Fibroblast of mammary gland (primary cell): ENCODE data around the gene ZDHHC11B.
"Not testable (repeated sequence)": the region's sequence is repeated elsewhere in the genome, so short reads cannot be mapped to it uniquely, and the experiment has no call there.

Experiments used
- DNase-seq: peaks from one replicate; pipeline ENCODE4 v3.0.0-alpha.2; 2010; ENCODE audit warnings: low read depth
- H3K4me3 ChIP-seq: 2 replicates; pipeline ENCODE4 v1.5.1; 2011; ENCODE audit warnings: low read depth, mild to moderate bottlenecking, low read length, moderate library complexity; ENCODE audit not compliant: control insufficient read depth
- CTCF ChIP-seq: conservative IDR thresholded peaks from 2 replicates; pipeline ENCODE4 v1.5.1; 2011; ENCODE audit warnings: low read depth, low read length, inconsistent platforms; ENCODE audit not compliant: control insufficient read depth, insufficient read depth

Gene ZDHHC11B

GRCh38 chr5:770585-770984 is 13.9 kb downstream of the ZDHHC11B start:
- not testable (repeated sequence) for H3K4me3 ChIP-seq, DNase-seq

DNA sequence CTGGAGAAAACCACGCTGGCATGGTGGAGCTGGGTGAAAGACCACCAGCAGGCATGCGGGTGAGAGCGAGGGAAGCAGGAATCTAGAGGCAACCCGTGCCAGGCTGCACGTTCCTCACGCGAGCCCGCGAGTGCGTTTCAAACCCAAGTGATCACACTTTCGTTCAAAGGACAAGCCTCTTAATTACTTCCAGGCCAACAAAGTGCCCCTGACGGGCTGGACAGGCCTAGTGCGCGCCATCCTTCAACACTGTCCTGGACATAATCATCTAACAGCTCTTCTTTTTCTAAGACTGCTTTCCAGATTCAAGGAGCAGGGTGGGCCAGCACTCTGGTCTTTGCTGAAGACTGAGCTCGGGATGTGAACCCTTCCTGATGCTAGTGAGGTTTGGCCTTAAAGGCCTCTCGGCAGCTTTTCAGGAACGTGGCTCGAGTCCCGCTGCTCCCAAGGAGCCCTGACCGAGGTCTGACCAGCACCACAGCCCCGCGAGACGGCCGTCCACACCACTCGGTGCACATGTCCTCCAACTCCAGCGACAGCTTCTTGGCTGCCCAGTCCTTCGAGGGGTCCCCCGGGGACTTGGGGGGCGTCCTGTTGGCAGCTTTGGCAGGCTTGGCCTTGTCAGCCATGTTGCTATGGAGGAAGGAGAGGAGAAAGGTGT is 14.9 kb downstream of the ZDHHC11B start:
- H3K4me3 ChIP-seq, DNase-seq: not testable (repeated sequence)

DNA sequence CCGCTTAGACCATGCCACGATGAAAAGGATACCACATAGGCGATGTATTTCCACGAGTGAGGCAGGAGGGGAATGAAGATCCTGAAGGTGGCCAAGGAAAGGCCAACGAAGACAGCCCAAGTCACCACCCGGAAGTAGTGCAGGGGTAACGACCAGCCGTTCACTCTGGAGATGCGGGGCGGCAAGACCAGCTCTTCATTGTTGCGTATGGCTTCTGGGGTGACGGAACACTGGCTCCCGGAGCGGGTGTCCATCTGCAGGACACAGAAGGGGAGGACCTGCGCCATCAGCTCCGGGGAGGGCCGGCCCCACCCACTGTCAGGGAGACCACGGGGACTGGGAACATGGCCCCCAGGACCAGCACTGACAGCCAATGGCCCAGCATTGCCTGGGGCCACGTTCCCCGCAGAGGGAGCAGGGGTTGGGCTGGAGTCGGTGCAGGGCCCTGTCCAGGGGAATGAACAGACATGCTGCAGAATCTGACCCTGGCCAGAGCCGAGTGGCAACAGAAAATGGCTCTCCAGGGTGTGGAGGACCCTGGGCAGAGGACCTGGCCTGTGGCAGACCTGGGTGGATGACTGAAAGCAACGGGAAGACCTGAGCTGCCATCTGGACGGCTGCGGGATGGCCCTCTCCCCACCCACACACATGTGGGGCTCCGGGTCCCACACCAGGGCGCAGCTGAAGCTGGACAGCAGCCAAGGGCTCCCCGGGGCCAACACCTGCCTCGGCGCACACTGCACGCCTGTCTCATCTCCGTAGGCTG is 17.7 kb downstream of the ZDHHC11B start:
- DNase-seq: no peak
- TF ChIP-seq CTCF: no peak
- H3K4me3 ChIP-seq: no peak overlapping the region

DNA sequence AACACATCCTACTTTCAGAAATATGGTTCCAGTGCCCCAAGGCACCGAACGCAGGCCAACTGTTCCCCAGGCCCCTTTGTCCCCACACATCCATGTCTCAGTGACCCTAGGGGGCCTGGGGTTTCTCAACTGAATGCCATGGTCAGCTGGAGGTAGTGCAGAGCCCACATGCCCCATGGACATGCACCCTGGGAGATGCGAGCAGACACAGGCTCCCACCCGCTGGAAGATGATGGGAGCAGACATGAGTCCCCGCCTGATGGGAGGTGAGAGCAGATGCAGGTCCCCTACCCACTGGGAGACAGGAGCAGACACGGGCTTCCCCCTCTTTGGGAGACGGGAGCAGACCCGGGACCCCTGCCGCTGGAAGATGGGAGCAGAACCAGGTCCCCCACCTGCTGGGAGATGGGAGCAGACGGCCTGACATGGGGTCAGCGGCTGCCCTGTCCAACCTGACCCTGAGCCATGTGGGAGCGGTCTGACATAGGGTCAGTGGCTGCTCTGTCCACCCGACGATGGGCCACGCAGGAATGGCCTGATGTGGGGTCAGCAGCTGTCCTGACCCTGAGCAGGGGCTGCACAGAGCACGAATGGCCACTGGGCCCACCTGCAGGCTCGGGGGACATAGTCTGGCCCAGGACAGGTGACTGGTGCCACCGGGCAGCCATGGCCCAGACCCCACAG is 18.4 kb downstream of the ZDHHC11B start:
- no peak for TF ChIP-seq CTCF

GRCh38 chr5:763998-764781 is 20.3 kb downstream of the ZDHHC11B start:
- no peak overlapping the region for H3K4me3 ChIP-seq
- TF ChIP-seq CTCF: no peak
- DNase-seq: no peak

More for the DNA sequence above, 18.4 kb downstream of the ZDHHC11B start:
- DNase-seq: no peak
- no peak overlapping the region for H3K4me3 ChIP-seq

GRCh38 chr5:763397-763796 is 21.1 kb downstream of the ZDHHC11B start:
- no peak for TF ChIP-seq CTCF
- DNase-seq: no peak
- no peak overlapping the region for H3K4me3 ChIP-seq

GRCh38 chr5:762996-763395 is 21.5 kb downstream of the ZDHHC11B start:
- DNase-seq, H3K4me3 ChIP-seq: not testable (repeated sequence)
